NT2/D1 (cell line): ENCODE results near the gene BEND3.

Experiments
- SUZ12 ChIP-seq: IDR thresholded peaks from 2 replicates; pipeline ENCODE4 v1.6.1; 2011; ENCODE audit not compliant: insufficient read length, insufficient read depth; ENCODE audit errors: extremely low read depth
- YY1 ChIP-seq: IDR thresholded peaks from 2 replicates; pipeline ENCODE4 v1.6.1; 2011; ENCODE audit not compliant: insufficient read length, insufficient read depth
- ZNF274 ChIP-seq: IDR thresholded peaks from 2 replicates; pipeline ENCODE4 v1.6.1; 2011; ENCODE audit warnings: mild to moderate bottlenecking, low read depth, low read length

GRCh38 chr6:107077710-107078109 is 37.6 kb downstream of the BEND3 start:
- TF ChIP-seq YY1 (no peak), ZNF274 (no peak), SUZ12 (no peak)
